GM10847 (cell line): ENCODE measurements around the gene HOXA7.

Experiments
- POLR2A ChIP-seq: IDR thresholded peaks from 2 replicates; pipeline ENCODE4 v1.6.1; 2011; ENCODE audit not compliant: insufficient read length; ENCODE audit errors: extremely low read depth

The HOXA7 gene

DNA sequence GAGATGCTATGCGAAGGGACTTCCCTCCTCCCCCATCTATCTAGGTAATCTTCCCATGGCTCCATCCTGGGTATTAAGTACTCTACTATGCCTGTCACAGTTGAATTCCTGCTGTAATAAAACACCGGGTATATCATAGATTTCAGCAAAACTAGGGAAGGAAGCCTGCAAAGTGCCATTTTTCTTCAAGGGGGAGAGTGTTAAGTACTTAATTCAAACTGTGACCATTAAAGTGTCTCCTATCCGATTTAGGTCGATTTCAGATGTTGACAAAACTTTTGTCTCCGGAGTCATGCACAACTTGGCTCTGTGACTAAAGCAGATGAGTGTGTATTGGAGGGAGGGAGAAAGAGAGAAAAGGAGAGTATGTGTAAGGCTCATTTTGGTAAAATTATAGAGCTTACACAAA is 30.5 kb downstream of the HOXA7 start:
- no peak for TF ChIP-seq POLR2A

DNA sequence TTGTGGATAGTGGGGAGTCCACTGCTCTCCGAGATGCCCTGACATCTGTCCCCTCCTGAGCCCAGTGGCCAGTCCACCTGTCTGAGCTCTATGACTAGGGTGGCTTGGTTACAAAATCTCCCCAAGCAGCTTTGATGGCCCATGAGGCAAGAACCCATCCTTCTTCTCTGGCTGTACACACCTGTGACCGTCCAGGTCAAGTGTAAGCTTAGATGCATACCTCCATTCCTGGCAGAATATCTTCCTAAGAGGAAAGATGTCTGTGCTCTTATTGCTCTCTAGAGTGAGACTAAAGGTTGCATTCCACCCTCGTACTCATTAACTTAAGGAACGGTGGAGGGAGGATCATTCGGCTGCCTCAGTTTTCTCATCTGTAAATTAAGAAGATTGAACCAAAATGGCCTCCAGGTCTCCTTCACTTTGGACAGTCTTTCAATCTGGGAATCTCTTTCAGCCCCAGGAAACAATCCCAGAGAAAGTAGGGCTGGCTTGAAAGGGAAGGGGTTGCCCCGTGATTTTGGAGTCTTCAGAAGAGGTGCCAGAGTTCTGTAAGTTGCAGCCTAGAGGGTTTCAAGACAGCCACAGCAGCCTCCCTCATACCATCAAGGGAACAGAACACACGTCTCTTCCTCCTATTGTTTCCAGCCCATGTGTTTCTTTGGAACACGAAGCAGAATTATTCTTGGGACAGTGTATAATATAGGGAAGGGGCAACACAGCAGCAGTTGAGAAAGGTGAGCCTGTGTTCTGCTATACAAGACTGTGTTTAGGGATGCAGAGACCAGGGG is 31.4 kb downstream of the HOXA7 start:
- no peak for TF ChIP-seq POLR2A

DNA sequence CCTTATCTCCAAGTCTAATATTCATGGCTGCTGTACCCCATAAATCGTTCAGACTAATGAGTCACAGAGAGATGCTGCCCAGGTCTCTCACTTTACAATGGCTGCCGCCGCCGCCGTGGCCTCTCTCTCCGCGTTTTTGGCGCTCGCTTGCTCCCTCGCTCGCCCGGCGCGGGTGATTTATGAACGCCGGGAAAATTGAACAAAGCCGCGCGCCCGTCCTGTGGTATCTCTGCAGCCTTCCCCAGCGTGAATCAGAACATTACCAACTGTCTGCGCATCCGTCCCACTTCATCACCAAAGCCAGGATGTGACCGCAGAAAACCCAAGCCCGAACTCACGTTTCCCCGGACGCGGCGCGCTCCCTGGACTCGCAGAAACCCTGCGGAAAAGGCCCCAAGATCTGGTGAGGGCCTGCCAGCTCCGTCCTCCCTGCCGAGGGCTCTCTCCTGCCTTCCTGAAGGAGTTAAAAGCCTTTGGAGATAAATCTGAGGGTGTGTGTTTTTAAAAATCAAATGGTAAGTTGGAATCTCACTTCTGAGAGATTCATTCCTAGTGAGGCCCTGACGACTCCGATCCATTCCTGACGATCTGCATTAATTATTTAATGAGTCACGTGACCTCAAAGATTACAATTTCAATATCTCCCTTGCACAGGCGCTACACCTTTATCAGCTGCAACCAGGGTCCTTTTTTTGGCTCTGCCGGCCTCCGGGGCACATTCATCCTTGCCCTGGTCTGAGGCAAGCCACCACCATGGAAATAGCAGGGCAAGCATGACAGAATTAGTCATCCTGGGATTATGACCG is 32.2 kb downstream of the HOXA7 start:
- TF ChIP-seq POLR2A: no peak

DNA sequence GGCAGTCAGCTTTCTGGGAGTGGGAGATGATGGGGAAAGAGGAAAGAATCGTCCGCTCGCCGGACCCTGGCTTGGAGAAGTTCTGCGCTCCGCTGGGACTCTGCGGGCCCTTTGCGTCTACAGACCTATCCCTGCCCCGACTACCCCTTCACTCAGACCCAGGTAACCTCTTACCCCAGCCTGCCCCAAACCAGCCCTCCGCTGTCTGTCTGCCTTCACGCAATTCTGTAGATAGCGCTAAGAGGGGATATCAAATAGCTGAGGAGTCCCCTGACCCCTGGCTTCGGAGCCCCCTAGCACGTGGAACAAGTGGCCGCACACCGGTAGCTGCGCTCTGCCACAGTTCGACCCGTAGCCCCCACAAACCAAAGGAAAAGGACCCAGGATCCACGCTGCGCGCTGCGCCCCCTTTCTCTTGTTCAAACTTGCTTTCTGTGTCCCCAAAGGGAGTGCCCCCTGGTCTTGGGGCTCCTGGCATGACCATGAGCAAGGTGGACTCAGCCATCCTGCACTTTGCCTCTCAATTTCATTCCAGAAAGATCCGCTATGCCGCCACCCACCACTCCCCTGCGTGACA is 32.9 kb downstream of the HOXA7 start:
- TF ChIP-seq POLR2A: no peak

DNA sequence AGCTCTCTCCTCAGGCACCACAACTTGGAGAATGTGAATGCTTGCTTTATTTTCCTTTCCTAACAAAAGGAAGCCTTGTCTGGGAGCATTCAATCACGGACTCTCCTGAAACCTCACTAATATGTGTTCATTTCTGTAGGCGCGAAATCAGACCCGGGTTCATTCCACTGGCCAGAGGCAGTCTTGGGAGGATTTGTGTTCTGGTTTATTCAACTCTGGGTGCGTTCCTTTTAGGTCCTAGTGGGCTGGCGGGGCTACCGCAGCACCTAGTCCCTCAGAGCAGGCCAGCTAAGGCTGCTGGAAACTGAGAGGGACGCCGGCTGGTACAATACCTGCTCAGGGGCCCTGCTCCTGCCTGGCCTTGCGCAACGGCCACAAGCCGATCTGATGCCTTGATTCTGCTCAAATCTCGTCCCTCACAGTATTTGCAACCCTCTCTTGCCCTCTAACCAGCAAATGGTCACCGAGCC is 33.4 kb downstream of the HOXA7 start:
- TF ChIP-seq POLR2A: no peak

DNA sequence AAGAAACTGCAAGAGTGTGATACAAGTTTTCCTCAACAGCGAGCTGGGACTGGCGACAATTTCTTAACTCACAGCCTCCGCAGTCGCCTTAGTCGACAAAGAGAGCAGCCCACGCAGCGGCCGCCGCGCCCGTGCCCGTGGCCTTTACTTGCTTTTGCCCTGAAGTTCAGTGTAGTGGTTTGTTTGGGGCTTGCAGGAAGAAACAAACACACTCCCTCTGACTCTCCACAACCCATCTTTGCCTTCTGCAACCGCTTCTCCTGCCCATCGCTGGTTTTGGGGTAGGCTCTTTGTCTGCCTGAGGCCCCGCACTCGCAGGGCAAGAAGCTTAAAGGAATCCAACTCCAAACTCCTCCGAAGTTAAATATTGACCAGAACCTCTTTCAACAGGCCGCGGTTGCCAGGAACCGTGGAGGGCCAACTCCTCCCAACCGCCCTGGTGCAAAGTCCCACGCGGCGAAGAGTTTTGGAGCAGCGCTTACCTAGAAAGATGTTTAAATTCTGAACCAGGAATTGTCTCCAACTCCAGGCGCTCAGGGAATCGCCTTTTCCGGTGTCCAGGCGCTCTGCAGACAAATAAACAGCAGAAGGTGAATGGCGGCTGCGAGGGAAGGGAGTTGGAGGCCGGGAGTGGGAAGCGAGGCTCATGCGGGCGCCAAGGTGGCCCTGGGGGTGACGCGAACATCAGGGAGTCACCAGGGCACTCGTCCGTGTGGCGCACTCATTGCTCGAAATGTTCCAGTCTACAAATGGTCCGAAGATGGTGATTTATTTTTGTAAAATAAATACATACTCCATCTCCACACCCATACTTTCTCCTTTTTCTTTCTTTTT is 34.2 kb downstream of the HOXA7 start:
- TF ChIP-seq POLR2A: no peak

DNA sequence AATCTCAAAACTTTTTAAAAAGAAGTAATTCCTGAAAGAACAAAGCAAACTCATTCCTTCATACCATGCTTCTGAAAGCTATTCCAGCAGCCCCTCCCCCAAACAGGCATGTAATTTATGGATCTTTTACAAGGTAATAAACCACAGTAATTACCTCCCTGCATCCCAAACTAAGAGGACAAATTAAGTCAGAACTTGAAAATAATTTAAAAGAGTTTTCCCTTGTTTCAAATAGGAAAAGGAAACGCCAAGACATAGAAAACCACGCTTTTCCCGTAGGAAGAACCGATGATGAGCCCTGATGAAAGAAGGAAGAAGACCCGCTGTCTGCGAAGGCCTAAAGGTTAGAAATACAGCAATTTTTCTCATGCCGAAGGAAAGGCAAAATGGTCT is 34.8 kb downstream of the HOXA7 start:
- TF ChIP-seq POLR2A: no peak

DNA sequence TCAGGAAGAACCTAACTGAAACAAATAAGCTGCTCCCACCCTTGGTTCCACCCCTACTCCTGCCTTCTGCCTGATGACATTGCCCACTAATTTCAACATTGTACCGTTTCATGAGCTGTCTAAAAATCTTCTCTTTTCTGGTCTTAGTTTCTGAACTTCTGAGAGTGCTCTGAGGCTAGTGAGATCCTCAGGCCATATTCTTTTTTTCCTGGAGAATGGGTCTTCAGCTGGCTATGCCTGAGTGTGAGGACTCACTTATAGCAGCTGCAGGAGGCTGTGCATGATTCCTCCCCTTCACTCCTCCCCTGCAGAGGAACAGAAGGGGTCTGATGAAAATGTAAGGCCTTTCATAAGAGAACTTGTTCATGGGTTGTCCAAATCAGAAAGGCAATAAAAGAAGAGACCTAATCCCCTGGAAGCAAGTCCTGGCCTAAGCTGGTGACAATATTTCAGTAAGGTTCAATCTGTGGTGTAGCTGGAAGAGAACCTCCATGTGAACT is 37.0 kb downstream of the HOXA7 start:
- TF ChIP-seq POLR2A: no peak

DNA sequence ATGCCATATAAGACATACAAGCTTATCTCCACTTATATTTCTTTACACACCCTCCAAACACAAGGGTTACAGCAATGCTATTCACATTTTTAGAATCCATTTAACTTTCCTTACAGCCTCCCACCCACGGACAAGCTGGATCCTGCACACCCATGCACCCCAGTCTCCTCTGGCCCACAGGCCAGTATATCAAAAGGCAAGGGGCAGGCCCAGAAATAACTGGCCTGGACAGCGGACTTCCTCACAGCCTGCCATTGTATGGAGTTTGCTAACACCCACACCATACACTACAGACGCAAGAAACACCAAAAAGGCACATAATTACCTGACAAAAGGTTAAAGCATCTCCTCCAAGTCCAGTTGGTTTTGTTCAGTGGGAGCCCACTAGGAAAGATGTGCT is 37.9 kb downstream of the HOXA7 start:
- TF ChIP-seq POLR2A: no peak

DNA sequence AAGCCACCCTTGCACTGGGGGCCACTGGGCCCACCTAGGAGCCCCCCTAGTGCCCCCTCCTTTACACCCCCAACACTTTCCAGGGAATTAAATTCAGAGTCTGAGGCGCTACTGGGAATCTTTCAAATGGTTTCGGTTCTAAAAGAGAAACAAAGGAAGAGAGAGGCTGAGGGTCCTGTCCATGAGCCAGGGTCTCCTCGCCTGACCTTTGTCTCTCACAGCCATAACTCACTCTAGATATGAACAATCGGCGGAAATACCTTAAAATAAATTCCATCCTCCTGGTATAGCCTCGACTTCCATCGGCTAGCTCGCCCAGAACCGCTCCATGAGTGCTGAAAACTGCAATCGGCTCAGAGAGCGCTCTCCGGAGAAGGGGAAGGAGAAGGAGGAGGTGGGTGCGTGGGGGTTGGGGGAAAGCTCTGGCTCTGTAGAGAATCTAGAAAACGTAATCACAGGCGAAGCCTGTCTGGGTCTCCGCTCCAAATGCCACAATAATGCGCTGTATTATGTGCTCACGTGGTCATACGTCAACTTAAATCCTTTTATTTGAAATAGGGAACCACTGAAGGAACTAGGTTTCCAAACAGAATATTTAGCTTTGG is 38.5 kb downstream of the HOXA7 start:
- no peak for TF ChIP-seq POLR2A

DNA sequence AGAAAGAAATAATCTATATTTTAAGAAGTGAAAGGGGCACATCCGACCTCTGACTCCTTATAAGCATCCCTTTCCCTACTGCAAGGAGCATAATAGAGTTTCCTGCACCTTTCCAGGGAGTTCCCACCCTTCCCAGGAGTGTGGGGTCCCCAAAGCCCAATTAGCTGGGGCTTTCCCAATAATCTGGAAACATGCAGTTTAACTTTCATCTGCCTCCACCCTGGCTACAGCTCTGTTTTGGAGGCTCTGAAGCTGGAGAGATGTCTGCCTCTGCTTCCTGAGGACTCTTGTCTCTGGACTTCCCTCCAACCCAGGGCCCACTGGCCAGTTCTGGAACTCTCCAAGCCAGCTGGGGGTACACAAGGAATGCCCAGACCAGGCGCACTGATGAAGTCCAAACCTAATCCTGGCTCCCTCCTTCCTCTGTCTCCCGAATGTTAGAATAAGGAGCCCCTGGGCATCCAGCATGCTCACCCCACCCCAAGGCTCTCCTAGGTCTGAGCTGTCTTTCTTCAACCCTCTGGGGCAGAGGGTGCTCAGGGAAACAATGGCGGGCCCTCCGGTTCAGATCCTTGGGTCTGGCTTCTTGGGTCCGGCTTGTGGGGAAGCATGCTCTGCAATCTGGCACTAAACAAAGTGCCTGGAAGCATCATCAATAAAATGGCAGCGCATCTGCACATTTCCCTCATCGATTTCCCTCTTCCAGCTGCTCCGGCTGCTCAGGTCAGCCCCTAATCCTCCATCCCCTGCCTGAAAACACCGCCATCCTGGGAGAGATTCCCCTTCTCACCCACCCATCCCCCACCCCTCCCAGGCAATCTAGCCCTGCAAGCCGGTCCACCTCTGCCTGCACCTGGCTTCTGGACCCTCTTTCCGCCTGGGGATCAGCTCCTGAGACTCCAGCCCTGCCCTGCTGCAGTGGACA is 39.3 kb downstream of the HOXA7 start:
- TF ChIP-seq POLR2A: no peak

DNA sequence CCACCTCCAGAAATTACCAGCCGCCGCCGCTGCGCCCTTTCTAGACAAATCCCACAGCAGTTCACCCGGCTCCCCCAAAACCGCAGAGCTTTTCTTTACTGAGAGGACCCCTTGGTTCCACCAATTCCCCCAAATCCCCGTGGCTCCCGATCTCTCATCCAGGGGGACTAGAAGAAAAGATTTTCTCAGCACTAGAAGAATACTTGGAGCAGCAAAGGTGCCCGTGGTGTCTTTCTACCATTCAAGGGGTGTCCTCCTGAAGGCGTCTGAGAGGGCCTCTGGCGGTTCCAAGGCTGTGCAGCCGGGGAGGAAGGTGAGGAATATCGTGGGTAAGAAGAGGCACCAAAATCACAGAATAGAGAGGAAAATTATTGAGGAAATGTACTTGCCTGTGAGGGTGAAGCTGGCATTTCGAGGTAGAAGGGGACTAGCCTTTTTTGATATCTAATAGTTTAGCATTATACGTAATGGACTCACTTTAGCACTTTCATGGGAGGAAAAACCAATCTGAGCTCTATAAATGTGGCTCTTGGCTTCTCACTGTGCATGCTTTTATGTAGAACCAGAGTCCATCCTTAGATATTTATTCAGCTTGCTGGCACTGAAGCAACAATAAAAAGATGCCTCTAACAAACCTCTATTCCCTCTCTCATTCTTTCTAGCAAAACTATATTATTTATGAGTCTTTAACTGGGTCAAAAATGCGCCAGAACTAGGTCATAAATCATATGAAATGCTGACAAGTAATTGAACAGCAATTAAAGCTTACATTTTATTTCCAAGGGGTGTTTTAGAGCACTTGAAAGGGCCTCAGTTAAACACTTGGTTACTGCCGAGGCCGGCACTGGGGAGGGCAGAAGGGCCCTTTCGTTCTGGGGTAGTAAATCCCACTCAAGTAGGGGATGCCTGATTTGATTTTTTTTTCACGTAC is 40.2 kb downstream of the HOXA7 start:
- no peak for TF ChIP-seq POLR2A

DNA sequence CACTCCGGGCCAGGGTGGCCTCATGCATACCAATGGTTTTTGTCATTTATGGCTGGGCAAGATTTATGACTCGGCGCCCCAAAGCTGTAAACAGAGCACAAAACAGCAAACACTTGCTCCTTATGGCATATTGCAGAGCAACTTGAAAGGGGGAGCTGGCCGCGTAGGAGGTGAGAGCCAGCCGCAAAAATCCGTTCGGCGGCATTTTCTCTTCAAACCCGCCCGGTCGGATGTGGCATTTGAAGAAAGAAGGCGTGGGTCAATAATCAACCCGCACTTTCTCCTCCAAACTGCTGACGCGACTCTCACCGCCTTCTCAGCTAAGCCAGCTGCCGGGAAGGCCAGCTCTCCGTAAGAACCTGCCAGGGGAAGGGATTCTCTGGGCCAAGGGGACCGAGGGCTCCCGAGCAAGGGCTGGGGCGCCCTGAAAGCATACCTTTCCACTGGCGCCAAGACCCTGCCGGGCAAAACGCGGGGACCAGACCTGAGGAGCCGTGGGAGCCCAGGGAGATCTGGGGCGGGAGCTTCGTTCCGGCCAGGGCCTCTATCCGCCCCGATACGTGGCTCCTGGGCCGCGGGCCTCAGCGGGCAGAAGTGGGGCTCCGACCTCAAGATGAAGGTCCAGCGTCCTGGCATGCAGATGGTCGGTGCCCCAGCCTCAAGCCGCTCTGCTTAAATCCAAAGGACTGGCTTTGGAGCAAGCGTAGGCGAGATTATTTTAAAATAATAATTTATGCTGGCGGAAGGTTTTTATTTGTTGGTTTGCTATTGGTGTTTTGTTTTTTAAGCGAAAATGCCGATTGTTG is 41.1 kb downstream of the HOXA7 start:
- no peak for TF ChIP-seq POLR2A
